SU-DHL-6 (cell line): Measurements from ENCODE around the gene SLC5A5.

Experiments
- EZH2phosphoT487 ChIP-seq: fragments of 200-600 bp; sonication (generic), shearing (Covaris generic); conservative IDR thresholded peaks from 2 replicates; pipeline ENCODE4 v1.6.1; 2018; ENCODE audit warnings: mild to moderate bottlenecking, antibody characterized with exemption, low read length, moderate library complexity, mixed read lengths
- TF ChIP-seq, protein P1 (sequence below): fragments of 200-600 bp; sonication (generic); IDR thresholded peaks from one replicate; pipeline ENCODE4 v1.5.1; 2017; ENCODE audit warnings: antibody characterized with exemption, mild to moderate bottlenecking, low read length, moderate library complexity; ENCODE audit not compliant: insufficient read depth, poor library complexity, severe bottlenecking

DNA sequence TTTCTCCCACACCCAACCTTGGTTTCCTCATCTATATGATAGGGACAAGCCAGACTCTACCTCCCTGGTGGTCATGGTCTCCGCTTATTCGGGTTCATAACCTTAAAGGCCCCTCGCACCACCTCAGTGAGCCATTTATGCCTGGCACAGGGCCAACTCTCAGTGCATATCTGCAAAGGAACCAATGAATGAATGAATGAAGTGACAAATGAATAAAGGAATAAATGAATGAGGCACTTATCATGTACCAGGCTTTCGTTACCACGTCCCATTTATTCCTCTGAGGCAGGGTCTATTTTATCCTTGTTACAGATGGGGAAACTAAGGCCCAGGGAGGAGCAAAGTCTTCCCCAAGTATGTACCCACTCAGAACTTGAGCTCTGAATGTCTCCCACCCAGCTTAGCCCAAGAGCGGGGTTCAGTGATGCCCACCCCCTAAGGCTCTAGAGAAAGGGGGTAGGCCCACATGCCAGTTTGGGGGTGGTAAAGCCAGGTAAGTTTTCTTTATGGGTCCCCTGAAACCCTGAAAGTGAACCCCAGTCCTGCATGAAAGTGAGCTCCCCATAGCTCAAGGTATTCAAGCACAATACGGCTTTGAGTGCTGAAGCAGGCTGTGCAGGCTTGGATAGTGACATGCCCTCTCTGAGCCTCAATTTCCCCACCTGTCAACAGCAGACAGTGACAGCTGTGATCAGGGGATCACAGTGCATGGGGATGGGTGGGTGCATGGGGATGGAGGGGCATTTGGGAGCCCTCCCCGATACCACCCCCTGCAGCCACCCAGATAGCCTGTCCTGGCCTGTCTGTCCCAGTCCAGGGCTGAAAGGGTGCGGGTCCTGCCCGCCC is 490 bp upstream of the SLC5A5 start:
- TF ChIP-seq, protein P1, sequence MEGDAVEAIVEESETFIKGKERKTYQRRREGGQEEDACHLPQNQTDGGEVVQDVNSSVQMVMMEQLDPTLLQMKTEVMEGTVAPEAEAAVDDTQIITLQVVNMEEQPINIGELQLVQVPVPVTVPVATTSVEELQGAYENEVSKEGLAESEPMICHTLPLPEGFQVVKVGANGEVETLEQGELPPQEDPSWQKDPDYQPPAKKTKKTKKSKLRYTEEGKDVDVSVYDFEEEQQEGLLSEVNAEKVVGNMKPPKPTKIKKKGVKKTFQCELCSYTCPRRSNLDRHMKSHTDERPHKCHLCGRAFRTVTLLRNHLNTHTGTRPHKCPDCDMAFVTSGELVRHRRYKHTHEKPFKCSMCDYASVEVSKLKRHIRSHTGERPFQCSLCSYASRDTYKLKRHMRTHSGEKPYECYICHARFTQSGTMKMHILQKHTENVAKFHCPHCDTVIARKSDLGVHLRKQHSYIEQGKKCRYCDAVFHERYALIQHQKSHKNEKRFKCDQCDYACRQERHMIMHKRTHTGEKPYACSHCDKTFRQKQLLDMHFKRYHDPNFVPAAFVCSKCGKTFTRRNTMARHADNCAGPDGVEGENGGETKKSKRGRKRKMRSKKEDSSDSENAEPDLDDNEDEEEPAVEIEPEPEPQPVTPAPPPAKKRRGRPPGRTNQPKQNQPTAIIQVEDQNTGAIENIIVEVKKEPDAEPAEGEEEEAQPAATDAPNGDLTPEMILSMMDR: no peak
- no peak for TF ChIP-seq EZH2phosphoT487
